ENCODE data around the gene ATF6.

ATF6 gene

GRCh38 chr1:161999301-162000052 lies 233.4 kb downstream of the ATF6 start:
- DNase-seq (ENCODE audit: low read depth in 2 of 2): no peak

GRCh38 chr1:162000053-162000420 lies 233.9 kb downstream of the ATF6 start:
- DNase-seq (ENCODE audit: low read depth in 2 of 2): no peak

DNA sequence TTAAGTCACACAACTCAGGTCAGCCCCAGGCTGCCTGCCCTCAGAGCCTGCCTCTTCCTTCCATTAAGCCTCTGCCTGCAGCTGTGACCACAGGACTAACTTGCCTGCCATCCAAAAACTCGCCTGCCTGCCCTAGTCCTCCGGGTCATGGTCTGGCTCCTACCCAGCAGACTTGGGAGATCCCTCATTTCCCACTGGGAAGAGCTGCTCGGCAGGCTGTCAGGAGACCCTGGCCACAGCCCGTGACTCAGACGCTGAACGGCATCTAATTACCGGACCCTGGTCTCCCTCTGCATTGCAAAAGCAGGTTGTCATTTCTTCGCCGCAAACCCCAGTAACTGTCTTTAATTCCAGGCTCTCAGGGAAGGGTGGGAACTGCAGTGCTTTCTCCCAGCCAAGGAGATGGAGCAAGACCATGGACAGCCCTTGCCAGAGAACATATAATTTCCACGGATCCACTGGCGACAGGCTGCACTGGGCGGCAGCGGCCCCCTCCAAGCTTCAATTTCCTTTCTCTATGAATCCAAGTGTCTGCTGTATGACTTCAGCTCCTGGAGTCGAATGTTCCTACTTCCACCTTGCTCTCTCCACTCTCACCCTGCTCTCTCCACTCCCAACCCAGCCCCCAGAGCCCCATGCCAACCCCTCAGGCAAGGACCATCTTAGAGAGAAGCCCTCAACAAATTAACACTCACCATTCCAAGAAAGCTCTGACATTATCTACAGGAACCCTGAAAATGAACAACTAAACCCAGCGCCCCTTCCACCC lies 237.1 kb downstream of the ATF6 start:
- DNase-seq (ENCODE audit: low read depth in 2 of 2): no peak

- no peak for DNase-seq (ENCODE audit: low read depth in 2 of 2)
Measured at GRCh38 chr1:162003830-162004215, 237.7 kb downstream of the ATF6 start.

DNA sequence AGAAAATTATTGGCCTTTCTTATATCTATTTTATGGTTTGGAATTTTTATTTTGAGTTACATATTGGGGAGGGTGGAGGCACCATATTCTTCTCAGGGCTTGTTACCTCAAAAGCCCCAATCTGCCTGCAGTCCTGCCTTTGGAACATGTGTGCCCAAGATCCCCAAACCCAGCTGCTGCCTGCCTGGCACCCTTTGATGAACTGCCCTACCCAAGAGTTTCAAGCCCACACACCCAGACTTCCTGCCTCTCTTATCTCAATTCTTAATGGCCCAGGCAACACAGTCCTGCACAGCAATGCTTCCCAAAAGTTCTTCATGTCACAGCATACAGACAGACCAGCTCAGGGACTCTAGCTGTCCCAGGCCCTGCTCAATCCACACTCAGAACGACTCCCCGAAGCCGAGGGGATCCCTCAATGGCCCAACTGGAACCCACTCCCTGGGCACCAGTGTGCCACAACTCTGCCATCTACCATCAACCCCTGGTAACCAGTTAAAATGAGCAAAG lies 238.4 kb downstream of the ATF6 start:
- DNase-seq (ENCODE audit: low read depth in 2 of 2): no peak

DNA sequence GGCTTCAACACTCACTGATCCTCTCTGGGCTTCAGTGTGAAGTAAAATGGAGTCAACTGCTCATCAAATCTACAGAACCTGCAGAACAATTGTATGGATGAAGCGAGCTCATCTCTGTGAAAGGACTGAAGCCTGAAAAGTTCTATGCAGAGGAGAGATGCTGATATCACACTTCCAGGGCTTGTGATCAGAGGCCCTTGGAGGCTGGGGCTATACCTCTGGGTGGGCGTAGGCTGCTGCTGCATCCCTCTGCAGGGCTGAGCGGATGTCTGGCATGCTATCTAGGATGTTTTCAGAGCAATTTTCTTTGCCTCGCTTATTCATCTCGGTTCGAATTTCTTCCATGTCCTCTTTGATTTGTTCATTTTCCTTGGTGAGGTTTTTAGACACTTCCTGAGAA lies 240.0 kb downstream of the ATF6 start:
- DNase-seq (ENCODE audit: low read depth in 2 of 2): no peak

DNA sequence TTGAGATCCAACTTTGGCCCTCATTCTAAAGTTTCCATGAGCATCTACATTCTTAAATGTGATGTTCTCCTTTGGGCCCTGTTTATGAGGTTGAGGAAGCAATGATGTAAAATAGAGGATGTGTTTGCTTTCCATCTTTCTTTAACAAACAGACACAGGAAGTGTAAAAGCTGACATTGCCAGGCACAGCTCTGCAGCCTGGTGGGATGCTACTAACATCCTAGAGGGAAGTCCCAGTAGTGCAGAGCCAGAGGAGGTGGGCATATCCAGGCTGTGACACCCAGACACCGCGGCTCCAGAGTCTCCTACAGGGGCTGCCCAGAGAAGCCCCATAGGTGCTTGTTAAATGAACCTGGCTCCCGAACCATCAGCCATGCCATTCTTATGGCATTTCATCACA lies 241.3 kb downstream of the ATF6 start:
- DNase-seq (ENCODE audit: low read depth in 2 of 2): no peak

GRCh38 chr1:162008799-162009198 lies 242.7 kb downstream of the ATF6 start:
- no peak for DNase-seq (ENCODE audit: low read depth in 2 of 2)

- no peak for DNase-seq (ENCODE audit: low read depth in 2 of 2)
Measured at GRCh38 chr1:162009501-162010174, 243.5 kb downstream of the ATF6 start.

GRCh38 chr1:162010175-162010506 lies 244.0 kb downstream of the ATF6 start:
- DNase-seq (ENCODE audit: low read depth in 2 of 2): no peak

GRCh38 chr1:162011337-162012012 lies 245.4 kb downstream of the ATF6 start:
- DNase-seq (ENCODE audit: low read depth in 2 of 2): no peak

- no peak for DNase-seq (ENCODE audit: low read depth in 2 of 2)
Measured at GRCh38 chr1:162013289-162013688, 247.2 kb downstream of the ATF6 start.

All from stimulated activated CD4-positive, alpha-beta T cell treated with anti-CD3 and anti-CD28 coated beads, Interleukin-1b, Interleukin-23, amount 100 ng/mL, for 1 hour (primary cell).